GM18511 (cell line): ENCODE results near the gene FGF11.

ENCODE experiments used
- ATAC-seq: cut with Tn5 transposase; IDR thresholded peaks from one replicate; pipeline ENCODE4 v1.9.1; 2021; ENCODE audit warnings: mild to moderate bottlenecking, moderate library complexity; ENCODE audit not compliant: unreplicated experiment

Gene FGF11

GRCh38 chr17:7407485-7408251, 31.6 kb upstream of the FGF11 start, which contains the start of gene NLGN2:
Gene NLGN2, plus strand, starts transcription at chr17:7407845. Its CDS starts 411 bp downstream, at chr17:7408256.
- ATAC-seq, result no peak

- no peak for ATAC-seq
These were observed 31.0 kb upstream of the FGF11 start for GRCh38 chr17:7408252-7408727.

- no peak for ATAC-seq
These were observed 30.4 kb upstream of the FGF11 start for GRCh38 chr17:7408863-7409262.

- no peak for ATAC-seq
These were observed 29.6 kb upstream of the FGF11 start for GRCh38 chr17:7409716-7410115.

- no peak for ATAC-seq
These were observed 28.5 kb upstream of the FGF11 start for GRCh38 chr17:7410634-7411426.

- ATAC-seq, result no peak
These were observed 27.9 kb upstream of the FGF11 start for GRCh38 chr17:7411427-7411750.

GRCh38 chr17:7413346-7413985, 25.8 kb upstream of the FGF11 start:
- no peak for ATAC-seq

- ATAC-seq, result no peak
These were observed 24.5 kb upstream of the FGF11 start for GRCh38 chr17:7414837-7415236.

- no peak for ATAC-seq
These were observed 23.5 kb upstream of the FGF11 start for GRCh38 chr17:7415784-7416183.

GRCh38 chr17:7416323-7416722, 23.0 kb upstream of the FGF11 start:
- no peak for ATAC-seq

- ATAC-seq, result no peak
These were observed 22.2 kb upstream of the FGF11 start for GRCh38 chr17:7417056-7417655.

GRCh38 chr17:7418472-7419152, 20.7 kb upstream of the FGF11 start:
- ATAC-seq, result no peak

- no peak for ATAC-seq
These were observed 19.3 kb upstream of the FGF11 start, which contains the start of gene SPEM1 for GRCh38 chr17:7419819-7420610. Gene SPEM1, plus strand, starts transcription at chr17:7420324. Its CDS starts 61 bp downstream, at chr17:7420385.

GRCh38 chr17:7421186-7421585, 18.1 kb upstream of the FGF11 start:
- ATAC-seq, result no peak

GRCh38 chr17:7423679-7424078, 15.6 kb upstream of the FGF11 start:
- no peak for ATAC-seq

- no peak for ATAC-seq
These were observed 14.0 kb upstream of the FGF11 start, which contains the start of gene SPEM2 for GRCh38 chr17:7425316-7425715. Gene SPEM2, plus strand, starts transcription at chr17:7425616. Its CDS starts 73 bp downstream, at chr17:7425689.

- ATAC-seq, result no peak
These were observed 13.6 kb upstream of the FGF11 start for GRCh38 chr17:7425756-7426155.

- ATAC-seq, result no peak
These were observed 13.0 kb upstream of the FGF11 start for GRCh38 chr17:7426203-7426863.

GRCh38 chr17:7426896-7427489, 12.3 kb upstream of the FGF11 start:
- no peak for ATAC-seq
